Inflammatory macrophage treated with lipopolysaccharide for 1 hour (primary cell): ENCODE data around the gene HS3ST5.

Source experiments
- DNase-seq, 2 donors: peaks; one replicate each; pipeline ENCODE4 v3.0.0-alpha.2; 2020 to 2022

HS3ST5 gene

GRCh38 chr6:114144887-114145851 is 197.7 kb downstream of the HS3ST5 start:
- no peak for DNase-seq

- DNase-seq, result no peak
Observed at GRCh38 chr6:114142258-114142657, 200.6 kb downstream of the HS3ST5 start.

GRCh38 chr6:114140416-114140815 is 202.4 kb downstream of the HS3ST5 start:
- no peak for DNase-seq

GRCh38 chr6:114138577-114139248 is 204.1 kb downstream of the HS3ST5 start:
- no peak for DNase-seq

- no peak for DNase-seq
Observed at GRCh38 chr6:114135363-114135971, 207.4 kb downstream of the HS3ST5 start.

GRCh38 chr6:114133816-114134215 is 209.0 kb downstream of the HS3ST5 start:
- no peak for DNase-seq

GRCh38 chr6:114131945-114132344 is 210.9 kb downstream of the HS3ST5 start:
- DNase-seq, result no peak

GRCh38 chr6:114125576-114125975 is 217.2 kb downstream of the HS3ST5 start:
- DNase-seq, result no peak

GRCh38 chr6:114121913-114122662 is 220.7 kb downstream of the HS3ST5 start:
- DNase-seq, result no peak

GRCh38 chr6:114119056-114119455 is 223.8 kb downstream of the HS3ST5 start:
- DNase-seq, result no peak

- DNase-seq, result no peak
Observed at GRCh38 chr6:114115652-114116051, 227.2 kb downstream of the HS3ST5 start.

GRCh38 chr6:114108119-114109002 is 234.5 kb downstream of the HS3ST5 start:
- peak; percentile 24 to 78 for DNase-seq

GRCh38 chr6:114106020-114106419 is 236.8 kb downstream of the HS3ST5 start:
- no peak for DNase-seq

GRCh38 chr6:114101255-114101654 is 241.6 kb downstream of the HS3ST5 start:
- DNase-seq, result no peak

- DNase-seq, result no peak
Observed at GRCh38 chr6:114100215-114100994, 242.4 kb downstream of the HS3ST5 start.

GRCh38 chr6:114096561-114097172 is 246.2 kb downstream of the HS3ST5 start:
- peak; percentile 10 to 70 for DNase-seq

- DNase-seq, result no peak
Observed at GRCh38 chr6:114092943-114093342, 249.9 kb downstream of the HS3ST5 start.

- no peak for DNase-seq
Observed at GRCh38 chr6:114090626-114091025, 252.2 kb downstream of the HS3ST5 start.

- no peak for DNase-seq
Observed at GRCh38 chr6:114087496-114087895, 255.3 kb downstream of the HS3ST5 start.

GRCh38 chr6:114085211-114085610 is 257.6 kb downstream of the HS3ST5 start:
- DNase-seq, result no peak
